CD4-positive, alpha-beta T cell (primary cell): ENCODE results near the gene NUP133. TPM values are rescaled to one million over a fixed set of nuclear protein-coding genes. Genes with fewer than 3 reads are reported as not detected.

Experiments
- ATAC-seq: fragments of 200-7000 bp; cut with Tn5 transposase; one replicate; pipeline ENCODE4 v1.10.0; 2022; ENCODE audit warnings: mild to moderate bottlenecking; ENCODE audit not compliant: poor library complexity
- CTCF ChIA-PET: fragments of 350-600 bp; sonication (Branson Sonifier 250); formaldehyde crosslinking; loops from one replicate; lab custom pipeline; 2021; ENCODE audit warnings: antibody characterized with exemption, inconsistent platforms; lab: Charles Lee
- POLR2A ChIA-PET: fragments of 350-600 bp; sonication (Branson Sonifier 250); formaldehyde crosslinking; loops from one replicate; lab custom pipeline; 2021; ENCODE audit warnings: antibody characterized with exemption, inconsistent platforms; lab: Charles Lee
- DNase-seq, 14 experiments: peaks; one replicate each; pipeline ENCODE4 v3.0.0-alpha.2; 2013 to 2020; ENCODE audit warnings: mixed read lengths in 2 of 14
- H3K27ac ChIP-seq, 2 donors: one replicate each; pipeline versions ENCODE4 v1.5.1 to v1.7.0; 2013; ENCODE audit warnings: low read length in 2 of 2, low read depth in 1 of 2, mild to moderate bottlenecking in 1 of 2
- H3K27me3 ChIP-seq, 2 experiments: 1 replicate in 1 of 2; 2 replicates in 1 of 2; pipeline versions ENCODE4 v1.6.1 to v1.7.0; 2013; ENCODE audit warnings: low read length in 2 of 2, control low read depth in 1 of 2, mild to moderate bottlenecking in 1 of 2, moderate library complexity in 1 of 2; ENCODE audit not compliant: insufficient read depth in 2 of 2, control insufficient read depth in 1 of 2
- H3K36me3 ChIP-seq: one replicate; pipeline ENCODE4 v1.6.1; 2013; ENCODE audit warnings: low read length, control low read depth; ENCODE audit not compliant: insufficient read depth
- H3K4me1 ChIP-seq: one replicate; pipeline ENCODE4 v1.6.1; 2013; ENCODE audit warnings: low read length, control low read depth; ENCODE audit not compliant: insufficient read depth
- H3K4me3 ChIP-seq: one replicate; pipeline ENCODE4 v1.5.1; 2013; ENCODE audit warnings: mild to moderate bottlenecking, low read length, moderate library complexity
- H3K9me3 ChIP-seq, 2 experiments: 1 replicate in 1 of 2; 2 replicates in 1 of 2; pipeline versions ENCODE4 v1.6.1 to v1.7.0; 2013; ENCODE audit warnings: low read length in 2 of 2, mild to moderate bottlenecking in 2 of 2, control low read depth in 1 of 2, moderate library complexity in 1 of 2; ENCODE audit not compliant: control insufficient read depth in 1 of 2, insufficient read depth in 1 of 2
- H3K27ac Mint-ChIP-seq: one replicate; pipeline ENCODE4 v1.8.0; 2020; ENCODE audit warnings: mixed read lengths
- H3K27me3 Mint-ChIP-seq: one replicate; pipeline ENCODE4 v1.8.0; 2021; ENCODE audit warnings: mixed read lengths
- H3K36me3 Mint-ChIP-seq: one replicate; pipeline ENCODE4 v1.8.0; 2021; ENCODE audit warnings: low read depth, mixed read lengths
- H3K4me1 Mint-ChIP-seq: one replicate; pipeline ENCODE4 v1.8.0; 2021; ENCODE audit warnings: low read depth, mixed read lengths
- H3K4me3 Mint-ChIP-seq: one replicate; pipeline ENCODE4 v1.8.0; 2020; ENCODE audit warnings: mild to moderate bottlenecking, mixed read lengths
- H3K9me3 Mint-ChIP-seq: one replicate; pipeline ENCODE4 v1.8.0; 2020; ENCODE audit warnings: mixed read lengths
- intact Hi-C, 2 experiments: fragments of 100-400 bp; cut with DNase I in 1 of 2; cut with micrococcal nuclease in 1 of 2; formaldehyde crosslinking; loops; one replicate each; pipeline versions ENCODE4 v1.15.1 to v1.9.0; 2023 to 2025; cut with DNase I, micrococcal nuclease
- total RNA-seq, 174 experiments: library from RNA in 2 of 174; stranded (reverse) in 2 of 174; gene quantifications; one replicate each; pipeline ENCODE4 v1.2.3 and lab custom pipeline; 2021 to 2026
- TF ChIP-seq, protein P1 (sequence below): fragments of 200-600 bp; IDR thresholded peaks from one replicate; pipeline ENCODE4 v1.8.0; 2022; ENCODE audit warnings: antibody characterized with exemption, mild to moderate bottlenecking

NUP133 gene
- total RNA-seq, 2 experiments from 2014 or later = 42.0 to 45.3 TPM

GRCh38 chr1:229461032-229461668 lies 47.0 kb downstream of the NUP133 start:
- Histone ChIP-seq H3K27me3 (no peaks in the 10 kb centered on the region), H3K4me1 (no peaks in the 10 kb centered on the region), H3K9me3 (no peaks in the 10 kb centered on the region), H3K27ac (no peak overlapping the region), H3K36me3 (peaks cover 80% of the 10 kb centered on the region), H3K4me3 (no peak overlapping the region)
- ATAC-seq (no peak), DNase-seq (no peak)
- Mint-ChIP-seq H3K4me1 (no peaks in the 10 kb centered on the region), H3K27ac (no peak overlapping the region), H3K36me3 (peaks cover 93% of the 10 kb centered on the region), H3K9me3 (no peaks in the 10 kb centered on the region), H3K27me3 (no peaks in the 10 kb centered on the region), H3K4me3 (no peak overlapping the region)
- intact Hi-C loops = no loop called here
- CTCF ChIA-PET = no interaction called here
- POLR2A ChIA-PET = no interaction called here
- TF ChIP-seq, protein P1, sequence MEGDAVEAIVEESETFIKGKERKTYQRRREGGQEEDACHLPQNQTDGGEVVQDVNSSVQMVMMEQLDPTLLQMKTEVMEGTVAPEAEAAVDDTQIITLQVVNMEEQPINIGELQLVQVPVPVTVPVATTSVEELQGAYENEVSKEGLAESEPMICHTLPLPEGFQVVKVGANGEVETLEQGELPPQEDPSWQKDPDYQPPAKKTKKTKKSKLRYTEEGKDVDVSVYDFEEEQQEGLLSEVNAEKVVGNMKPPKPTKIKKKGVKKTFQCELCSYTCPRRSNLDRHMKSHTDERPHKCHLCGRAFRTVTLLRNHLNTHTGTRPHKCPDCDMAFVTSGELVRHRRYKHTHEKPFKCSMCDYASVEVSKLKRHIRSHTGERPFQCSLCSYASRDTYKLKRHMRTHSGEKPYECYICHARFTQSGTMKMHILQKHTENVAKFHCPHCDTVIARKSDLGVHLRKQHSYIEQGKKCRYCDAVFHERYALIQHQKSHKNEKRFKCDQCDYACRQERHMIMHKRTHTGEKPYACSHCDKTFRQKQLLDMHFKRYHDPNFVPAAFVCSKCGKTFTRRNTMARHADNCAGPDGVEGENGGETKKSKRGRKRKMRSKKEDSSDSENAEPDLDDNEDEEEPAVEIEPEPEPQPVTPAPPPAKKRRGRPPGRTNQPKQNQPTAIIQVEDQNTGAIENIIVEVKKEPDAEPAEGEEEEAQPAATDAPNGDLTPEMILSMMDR = no peak

- no peak overlapping the region for H3K27ac ChIP-seq
- CTCF ChIA-PET = no interaction called here
- POLR2A ChIA-PET = no interaction called here
- Mint-ChIP-seq H3K27me3 (no peaks in the 10 kb centered on the region), H3K27ac (no peak overlapping the region), H3K4me1 (no peaks in the 10 kb centered on the region), H3K9me3 (no peaks in the 10 kb centered on the region), H3K4me3 (no peak overlapping the region), H3K36me3 (peaks cover 93% of the 10 kb centered on the region)
- H3K9me3 ChIP-seq = no peaks in the 10 kb centered on the region
- TF ChIP-seq, protein P1 = no peak
- H3K4me3 ChIP-seq = no peak overlapping the region
- intact Hi-C loops = loop anchor here in 1 of 2 experiments (10.0 kb wide), 1 partner anchor 205 kb away; no protein-coding TSS in a partner anchor
- no peak for DNase-seq
- peaks cover 71% of the 10 kb centered on the region for H3K36me3 ChIP-seq
- no peak for ATAC-seq
- no peaks in the 10 kb centered on the region for H3K27me3 ChIP-seq
- H3K4me1 ChIP-seq = no peaks in the 10 kb centered on the region
Measured at GRCh38 chr1:229459815-229460214, 48.3 kb downstream of the NUP133 start.

DNA sequence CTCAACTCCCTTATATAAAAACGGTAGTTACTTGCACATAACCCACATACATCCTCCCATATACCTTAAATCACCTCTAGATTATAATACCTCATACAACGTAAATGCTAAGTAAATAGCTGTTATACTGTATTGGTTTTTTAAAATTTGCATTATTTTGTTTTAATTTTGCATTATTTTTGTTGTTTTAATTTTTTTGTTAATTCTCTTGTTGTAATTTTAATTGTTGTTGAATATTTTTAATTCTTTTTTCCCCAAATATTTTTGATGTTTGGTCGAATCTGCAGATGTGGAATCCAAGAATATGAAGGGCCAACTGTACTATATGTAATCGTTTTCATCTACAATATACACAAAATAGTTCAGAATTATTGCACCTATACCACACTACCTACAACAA lies 50.7 kb downstream of the NUP133 start:
- Histone ChIP-seq H3K4me1 (no peaks in the 10 kb centered on the region), H3K27me3 (no peaks in the 10 kb centered on the region), H3K4me3 (no peak overlapping the region), H3K27ac (no peak overlapping the region), H3K9me3 (no peaks in the 10 kb centered on the region), H3K36me3 (peaks cover 55% of the 10 kb centered on the region)
- H3K9me3 Mint-ChIP-seq = no peaks in the 10 kb centered on the region
- no peaks in the 10 kb centered on the region for H3K4me1 Mint-ChIP-seq
- ChIA-PET CTCF (interaction anchor here (1.2 kb wide), 1 partner anchor 10 kb away, joined by 4 read pairs; no protein-coding TSS in a partner anchor), POLR2A (no interaction called here)
- TF ChIP-seq, protein P1 = no peak
- no peak overlapping the region for H3K27ac Mint-ChIP-seq
- H3K27me3 Mint-ChIP-seq = no peaks in the 10 kb centered on the region
- intact Hi-C loops = loop anchor here in 1 of 2 experiments (10.0 kb wide), 1 partner anchor 203 kb away; no protein-coding TSS in a partner anchor
- peaks cover 88% of the 10 kb centered on the region for H3K36me3 Mint-ChIP-seq
- no peak overlapping the region for H3K4me3 Mint-ChIP-seq
- ATAC-seq (no peak), DNase-seq (no peak)
